SU-DHL-6 (cell line): ENCODE measurements around the gene CCDC13.

Experiments
- EZH2phosphoT487 ChIP-seq: fragments of 200-600 bp; sonication (generic), shearing (Covaris generic); conservative IDR thresholded peaks from 2 replicates; pipeline ENCODE4 v1.6.1; 2018; ENCODE audit warnings: mild to moderate bottlenecking, antibody characterized with exemption, low read length, moderate library complexity, mixed read lengths
- TF ChIP-seq, protein P1 (sequence below): fragments of 200-600 bp; sonication (generic); IDR thresholded peaks from one replicate; pipeline ENCODE4 v1.5.1; 2017; ENCODE audit warnings: antibody characterized with exemption, mild to moderate bottlenecking, low read length, moderate library complexity; ENCODE audit not compliant: insufficient read depth, poor library complexity, severe bottlenecking

GRCh38 chr3:42804106-42804830 lies 31.2 kb upstream of the CCDC13 start, which contains the start of gene HIGD1A:
- TF ChIP-seq, protein P1, sequence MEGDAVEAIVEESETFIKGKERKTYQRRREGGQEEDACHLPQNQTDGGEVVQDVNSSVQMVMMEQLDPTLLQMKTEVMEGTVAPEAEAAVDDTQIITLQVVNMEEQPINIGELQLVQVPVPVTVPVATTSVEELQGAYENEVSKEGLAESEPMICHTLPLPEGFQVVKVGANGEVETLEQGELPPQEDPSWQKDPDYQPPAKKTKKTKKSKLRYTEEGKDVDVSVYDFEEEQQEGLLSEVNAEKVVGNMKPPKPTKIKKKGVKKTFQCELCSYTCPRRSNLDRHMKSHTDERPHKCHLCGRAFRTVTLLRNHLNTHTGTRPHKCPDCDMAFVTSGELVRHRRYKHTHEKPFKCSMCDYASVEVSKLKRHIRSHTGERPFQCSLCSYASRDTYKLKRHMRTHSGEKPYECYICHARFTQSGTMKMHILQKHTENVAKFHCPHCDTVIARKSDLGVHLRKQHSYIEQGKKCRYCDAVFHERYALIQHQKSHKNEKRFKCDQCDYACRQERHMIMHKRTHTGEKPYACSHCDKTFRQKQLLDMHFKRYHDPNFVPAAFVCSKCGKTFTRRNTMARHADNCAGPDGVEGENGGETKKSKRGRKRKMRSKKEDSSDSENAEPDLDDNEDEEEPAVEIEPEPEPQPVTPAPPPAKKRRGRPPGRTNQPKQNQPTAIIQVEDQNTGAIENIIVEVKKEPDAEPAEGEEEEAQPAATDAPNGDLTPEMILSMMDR = no peak
- no peak for TF ChIP-seq EZH2phosphoT487
